Activated CD8-positive, alpha-beta memory T cell treated with anti-CD3 and anti-CD28 coated beads, Interleukin-2, amount 50 U/mL, for 1 hour (primary cell): Measurements from ENCODE around the gene OR1F1.

ENCODE experiments used
- DNase-seq: peaks from one replicate; pipeline ENCODE4 v3.0.0-alpha.2; 2020; ENCODE audit errors: extremely low read depth

Gene OR1F1

DNA sequence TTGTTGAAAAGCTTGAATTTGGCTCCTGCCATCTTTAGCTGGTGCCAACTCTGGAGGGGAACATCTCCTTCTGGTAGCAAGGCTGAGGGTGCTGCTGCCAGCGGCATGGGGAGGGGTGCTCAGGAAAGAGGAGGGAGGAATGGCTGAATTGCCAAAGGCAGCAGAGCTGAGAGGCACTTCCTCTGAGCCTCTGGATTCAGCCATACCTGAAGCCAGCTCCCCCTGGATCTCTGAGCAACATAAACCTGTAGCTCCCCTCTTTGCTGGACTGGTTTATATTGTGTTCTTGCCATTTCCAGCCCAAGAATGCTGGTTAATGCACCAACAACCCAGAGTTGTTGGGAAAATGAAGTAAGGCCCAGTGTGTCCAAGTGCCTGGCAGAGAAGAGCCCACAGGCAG lies 61.0 kb downstream of the OR1F1 start:
- DNase-seq, result no peak

GRCh38 chr16:3249451-3249850 lies 61.4 kb downstream of the OR1F1 start:
- no peak for DNase-seq

DNA sequence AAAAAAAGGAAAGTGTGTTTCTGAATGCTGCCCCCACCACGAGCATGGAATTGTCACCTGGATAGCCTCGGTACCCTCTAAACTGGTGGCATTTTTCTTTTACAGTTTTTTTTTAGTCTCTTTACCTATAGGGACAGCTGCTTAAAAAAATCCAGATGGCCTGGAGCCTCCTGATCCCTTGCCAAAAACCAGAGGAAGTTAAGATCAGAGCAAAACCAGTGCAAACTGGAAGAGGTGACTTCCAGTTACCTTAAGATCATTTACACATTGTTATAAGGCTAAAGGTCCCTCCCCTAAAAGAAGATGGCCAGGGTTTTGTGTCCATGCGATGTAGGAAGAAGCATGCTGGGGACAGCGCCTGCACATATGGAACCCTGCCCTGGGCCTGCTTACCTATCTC lies 65.0 kb downstream of the OR1F1 start:
- no peak for DNase-seq

- no peak for DNase-seq
Measured at GRCh38 chr16:3254309-3254708, 66.3 kb downstream of the OR1F1 start.
